Liver (tissue), 9 donors: ENCODE results near the gene APOC1. TPM values are rescaled to one million over a fixed set of nuclear protein-coding genes. Genes with fewer than 3 reads are reported as not detected.

Experiments
- DNase-seq: peaks from one replicate; pipeline ENCODE4 v3.0.0-alpha.2; 2017; ENCODE audit warnings: low spot score
- H3K27ac ChIP-seq, 2 donors: one replicate each; pipeline ENCODE4 v1.7.0; 2013; ENCODE audit warnings: inconsistent platforms in 2 of 2, low read length in 2 of 2, control low read depth in 1 of 2, low read depth in 1 of 2, mild to moderate bottlenecking in 1 of 2
- H3K27me3 ChIP-seq, 4 donors: one replicate each; pipeline versions ENCODE4 v1.6.1 to v1.7.0; 2013; ENCODE audit warnings: low read length in 3 of 4, inconsistent platforms in 1 of 4, mild to moderate bottlenecking in 1 of 4, moderate library complexity in 1 of 4; ENCODE audit not compliant: control insufficient read depth in 4 of 4, insufficient read depth in 4 of 4
- H3K36me3 ChIP-seq, 4 donors: one replicate each; pipeline versions ENCODE4 v1.6.1 to v1.7.0; 2013; ENCODE audit warnings: low read length in 3 of 4, mild to moderate bottlenecking in 3 of 4, low read depth in 1 of 4, moderate library complexity in 1 of 4; ENCODE audit not compliant: control insufficient read depth in 4 of 4, insufficient read depth in 3 of 4
- H3K4me1 ChIP-seq, 4 donors: one replicate each; pipeline versions ENCODE4 v1.6.1 to v1.7.0; 2013; ENCODE audit warnings: low read length in 3 of 4, mild to moderate bottlenecking in 3 of 4, moderate library complexity in 1 of 4; ENCODE audit not compliant: control insufficient read depth in 4 of 4, insufficient read depth in 4 of 4
- H3K4me3 ChIP-seq, 3 donors: one replicate each; pipeline versions ENCODE4 v1.6.1 to v1.7.0; 2013; ENCODE audit warnings: low read length in 3 of 3, control low read depth in 1 of 3, low read depth in 1 of 3, mild to moderate bottlenecking in 1 of 3
- H3K9ac ChIP-seq, 2 donors: one replicate each; pipeline ENCODE4 v1.7.0; 2013; ENCODE audit warnings: low read length in 2 of 2, mild to moderate bottlenecking in 2 of 2, moderate library complexity in 2 of 2, control low read depth in 1 of 2, low read depth in 1 of 2
- H3K9me3 ChIP-seq, 4 donors: one replicate each; pipeline versions ENCODE4 v1.6.1 to v1.7.0; 2013; ENCODE audit warnings: low read length in 3 of 4; ENCODE audit not compliant: control insufficient read depth in 4 of 4
- ATF3 ChIP-seq: IDR thresholded peaks from 2 replicates; pipeline ENCODE4 v1.6.1; 2016; ENCODE audit warnings: antibody characterized with exemption
- CTCF ChIP-seq: fragments of 150-350 bp; IDR thresholded peaks from 2 replicates; pipeline ENCODE4 v1.5.1; 2017; ENCODE audit warnings: improper control_type of control experiment, low read depth, low read length; ENCODE audit not compliant: missing input control
- EGR1 ChIP-seq, 2 donors: IDR thresholded peaks; 2 replicates each; pipeline ENCODE4 v1.6.1; 2016 to 2018; ENCODE audit warnings: antibody characterized with exemption in 2 of 2, low read depth in 2 of 2
- FOXA1 ChIP-seq: IDR thresholded peaks from 2 replicates; pipeline ENCODE4 v1.6.1; 2016; ENCODE audit warnings: antibody characterized with exemption
- FOXA2 ChIP-seq: IDR thresholded peaks from 2 replicates; pipeline ENCODE4 v1.6.1; 2016; ENCODE audit warnings: antibody characterized with exemption
- GABPA ChIP-seq, 2 donors: IDR thresholded peaks in 1 of 2; conservative IDR thresholded peaks in 1 of 2; 2 replicates each; pipeline ENCODE4 v1.6.1; 2016; ENCODE audit warnings: antibody characterized with exemption in 2 of 2, mild to moderate bottlenecking in 1 of 2, moderate library complexity in 1 of 2
- HNF4A ChIP-seq, 2 donors: conservative IDR thresholded peaks; 2 replicates each; pipeline ENCODE4 v1.6.1; 2016; ENCODE audit warnings: antibody characterized with exemption in 2 of 2, mild to moderate bottlenecking in 2 of 2
- HNF4G ChIP-seq: IDR thresholded peaks from 2 replicates; pipeline ENCODE4 v1.6.1; 2016; ENCODE audit warnings: antibody characterized with exemption
- JUND ChIP-seq, 2 donors: IDR thresholded peaks; 2 replicates each; pipeline ENCODE4 v1.6.1; 2016; ENCODE audit warnings: antibody characterized with exemption in 2 of 2
- NR2F2 ChIP-seq: IDR thresholded peaks from 2 replicates; pipeline ENCODE4 v1.6.1; 2016; ENCODE audit warnings: antibody characterized with exemption
- RAD21 ChIP-seq, 2 donors: IDR thresholded peaks; 2 replicates each; pipeline ENCODE4 v1.6.1; 2016; ENCODE audit warnings: antibody characterized with exemption in 2 of 2, mild to moderate bottlenecking in 2 of 2
- RXRA ChIP-seq, 2 donors: IDR thresholded peaks; 2 replicates each; pipeline ENCODE4 v1.6.1; 2017 to 2018; ENCODE audit warnings: antibody characterized with exemption in 2 of 2, mild to moderate bottlenecking in 1 of 2
- SP1 ChIP-seq: IDR thresholded peaks from 2 replicates; pipeline ENCODE4 v1.6.1; 2018; ENCODE audit warnings: antibody characterized with exemption, mild to moderate bottlenecking
- YY1 ChIP-seq: IDR thresholded peaks from 2 replicates; pipeline ENCODE4 v1.6.1; 2016; ENCODE audit warnings: antibody characterized with exemption, mild to moderate bottlenecking
- ZBTB33 ChIP-seq: IDR thresholded peaks from 2 replicates; pipeline ENCODE4 v1.6.1; 2016; ENCODE audit warnings: antibody characterized with exemption
- WGBS: extraction: QIAGEN DNeasy Blood & Tissue Kit; methylation state at CpG from one replicate; pipeline ENCODE4 v1.1.7; 2013; 5-methylcytosine and 5-hydroxymethylcytosine counted together
- polyA plus RNA-seq, 2 donors: library from polyadenylated mRNA; stranded (reverse) in 1 of 2; unstranded in 1 of 2; fragments of 200-250 nt in 1 of 2; fragments of >200 nt in 1 of 2; fragmentation: Nextera tagmentation in 1 of 2; extraction: Ambion mirVana in 1 of 2; gene quantifications; one replicate each; pipeline versions ENCODE4 v1.2.1 to v1.2.3, GENCODE V29; 2013 to 2015
- total RNA-seq, 2 donors: library from RNA; depleted of rRNA; stranded (reverse); fragments of >200 nt; gene quantifications; one replicate each; pipeline ENCODE4 v1.2.3, GENCODE V29; 2014
- TF ChIP-seq, protein P1 (sequence below): IDR thresholded peaks from 2 replicates; pipeline ENCODE4 v1.6.1; 2016; ENCODE audit warnings: antibody characterized with exemption
- TF ChIP-seq, protein P2 (sequence below): IDR thresholded peaks from 2 replicates; pipeline ENCODE4 v1.6.1; 2016; ENCODE audit warnings: antibody characterized with exemption, mild to moderate bottlenecking
- donor health status: healthy.
- donor health status: healthy.
- donor health status: healthy.
- donor health status: healthy.
- donor health status: healthy.

The APOC1 gene
- total and polyA plus RNA-seq, 4 donors: 612 to 10,095 (median 2,966) TPM

DNA sequence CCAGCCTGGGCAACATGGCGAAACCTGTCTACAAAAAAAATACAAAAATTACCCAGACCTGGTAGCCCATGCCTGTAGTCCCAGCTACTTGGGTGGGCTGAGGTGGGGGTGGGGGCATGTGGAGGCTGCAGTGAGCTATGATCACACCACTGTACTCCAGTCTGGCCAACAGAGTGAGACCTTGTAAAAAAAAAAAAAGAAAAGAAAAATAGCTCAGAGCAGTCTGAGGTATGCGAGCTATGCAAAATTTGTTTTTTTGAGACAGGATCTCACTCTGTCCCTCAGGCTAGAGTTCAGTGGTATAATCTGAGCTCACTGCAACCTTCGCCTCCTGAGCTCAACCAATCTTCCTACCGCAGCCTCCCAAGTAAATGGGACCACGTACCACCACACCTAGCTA is 30.5 kb upstream of the APOC1 start:
- Histone ChIP-seq H3K27me3 (no peaks in the 10 kb centered on the region), H3K27ac (no peak overlapping the region), H3K4me3 (no peak overlapping the region), H3K9me3 (no peaks in the 10 kb centered on the region), H3K9ac (no peak overlapping the region), H3K4me1 (no peaks in the 10 kb centered on the region), H3K36me3 (peaks cover 1 to 36% (median 7%) of the 10 kb centered on the region in 4 donors)
- no peak for DNase-seq
- TF ChIP-seq, protein P1, sequence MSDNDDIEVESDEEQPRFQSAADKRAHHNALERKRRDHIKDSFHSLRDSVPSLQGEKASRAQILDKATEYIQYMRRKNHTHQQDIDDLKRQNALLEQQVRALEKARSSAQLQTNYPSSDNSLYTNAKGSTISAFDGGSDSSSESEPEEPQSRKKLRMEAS: no peak
- TF ChIP-seq HNF4A (conservative IDR thresholded peaks at IDR 0.05) (no peak), EGR1 (IDR thresholded peaks at IDR 0.05; ENCODE audit: low read depth in 2 of 2) (no peak), ZBTB33 (no peak), JUND (IDR thresholded peaks at IDR 0.05) (no peak), RXRA (IDR thresholded peaks at IDR 0.05) (no peak), FOXA2 (no peak), SP1 (no peak), CTCF (no peak), FOXA1 (no peak), YY1 (no peak), NR2F2 (no peak), ATF3 (no peak), HNF4G (no peak)
- TF ChIP-seq, protein P2, sequence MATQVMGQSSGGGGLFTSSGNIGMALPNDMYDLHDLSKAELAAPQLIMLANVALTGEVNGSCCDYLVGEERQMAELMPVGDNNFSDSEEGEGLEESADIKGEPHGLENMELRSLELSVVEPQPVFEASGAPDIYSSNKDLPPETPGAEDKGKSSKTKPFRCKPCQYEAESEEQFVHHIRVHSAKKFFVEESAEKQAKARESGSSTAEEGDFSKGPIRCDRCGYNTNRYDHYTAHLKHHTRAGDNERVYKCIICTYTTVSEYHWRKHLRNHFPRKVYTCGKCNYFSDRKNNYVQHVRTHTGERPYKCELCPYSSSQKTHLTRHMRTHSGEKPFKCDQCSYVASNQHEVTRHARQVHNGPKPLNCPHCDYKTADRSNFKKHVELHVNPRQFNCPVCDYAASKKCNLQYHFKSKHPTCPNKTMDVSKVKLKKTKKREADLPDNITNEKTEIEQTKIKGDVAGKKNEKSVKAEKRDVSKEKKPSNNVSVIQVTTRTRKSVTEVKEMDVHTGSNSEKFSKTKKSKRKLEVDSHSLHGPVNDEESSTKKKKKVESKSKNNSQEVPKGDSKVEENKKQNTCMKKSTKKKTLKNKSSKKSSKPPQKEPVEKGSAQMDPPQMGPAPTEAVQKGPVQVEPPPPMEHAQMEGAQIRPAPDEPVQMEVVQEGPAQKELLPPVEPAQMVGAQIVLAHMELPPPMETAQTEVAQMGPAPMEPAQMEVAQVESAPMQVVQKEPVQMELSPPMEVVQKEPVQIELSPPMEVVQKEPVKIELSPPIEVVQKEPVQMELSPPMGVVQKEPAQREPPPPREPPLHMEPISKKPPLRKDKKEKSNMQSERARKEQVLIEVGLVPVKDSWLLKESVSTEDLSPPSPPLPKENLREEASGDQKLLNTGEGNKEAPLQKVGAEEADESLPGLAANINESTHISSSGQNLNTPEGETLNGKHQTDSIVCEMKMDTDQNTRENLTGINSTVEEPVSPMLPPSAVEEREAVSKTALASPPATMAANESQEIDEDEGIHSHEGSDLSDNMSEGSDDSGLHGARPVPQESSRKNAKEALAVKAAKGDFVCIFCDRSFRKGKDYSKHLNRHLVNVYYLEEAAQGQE: no peak
- WGBS: 94% methylated on average over 5 of the region's 5 CpGs

DNA sequence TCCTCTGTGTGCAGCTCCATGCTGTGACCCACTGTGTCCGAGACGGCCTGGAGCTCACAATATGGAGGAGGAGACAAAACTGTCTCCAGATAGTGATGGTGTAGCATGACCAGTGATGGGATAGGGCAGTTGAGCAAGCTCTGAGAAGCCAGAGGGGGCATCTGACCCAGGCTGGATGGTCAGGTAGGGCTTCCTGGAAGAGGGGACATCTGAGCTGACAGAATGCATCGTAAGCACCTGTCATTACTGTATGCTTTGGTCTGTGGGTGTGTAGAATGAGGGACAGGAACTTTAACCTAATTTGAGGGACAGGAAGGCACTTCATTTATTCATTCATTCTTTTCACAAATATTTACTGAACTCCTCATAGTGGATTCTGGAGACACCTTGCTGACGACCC is 29.8 kb upstream of the APOC1 start:
- H3K9me3 ChIP-seq: no peaks in the 10 kb centered on the region
- 95% methylated on average over 4 of the region's 4 CpGs for WGBS
- no peak overlapping the region for H3K4me3 ChIP-seq
- no peak for DNase-seq
- H3K4me1 ChIP-seq: peaks cover 0 to 1% (median under 1%) of the 10 kb centered on the region in 4 donors
- no peaks in the 10 kb centered on the region for H3K27me3 ChIP-seq
- H3K36me3 ChIP-seq: peaks cover 1 to 36% (median 7%) of the 10 kb centered on the region in 4 donors
- no peak overlapping the region for H3K27ac ChIP-seq
- no peak overlapping the region for H3K9ac ChIP-seq
- TF ChIP-seq EGR1 (IDR thresholded peaks at IDR 0.05; ENCODE audit: low read depth in 2 of 2): no peak
- TF ChIP-seq RXRA (IDR thresholded peaks at IDR 0.05): no peak
- TF ChIP-seq, protein P2: no peak
- no peak for TF ChIP-seq GABPA (IDR thresholded peaks at IDR 0.05 in 1 of 2, conservative IDR thresholded peaks at IDR 0.05 in 1 of 2)
- TF ChIP-seq HNF4A (conservative IDR thresholded peaks at IDR 0.05): no peak
- no peak for TF ChIP-seq YY1
- no peak for TF ChIP-seq NR2F2
- TF ChIP-seq, protein P1: no peak
- no peak for TF ChIP-seq SP1
- TF ChIP-seq HNF4G: no peak
- TF ChIP-seq JUND (IDR thresholded peaks at IDR 0.05): no peak
- TF ChIP-seq ZBTB33: no peak
- no peak for TF ChIP-seq RAD21 (IDR thresholded peaks at IDR 0.05)
- TF ChIP-seq FOXA2: no peak
